GM19023 (cell line): Measurements from ENCODE around the gene GLT8D2.

Experiments
- ATAC-seq: cut with Tn5 transposase; IDR thresholded peaks from one replicate; pipeline ENCODE4 v1.9.1; 2021; ENCODE audit warnings: mild to moderate bottlenecking, moderate library complexity; ENCODE audit not compliant: unreplicated experiment

GLT8D2 gene

DNA sequence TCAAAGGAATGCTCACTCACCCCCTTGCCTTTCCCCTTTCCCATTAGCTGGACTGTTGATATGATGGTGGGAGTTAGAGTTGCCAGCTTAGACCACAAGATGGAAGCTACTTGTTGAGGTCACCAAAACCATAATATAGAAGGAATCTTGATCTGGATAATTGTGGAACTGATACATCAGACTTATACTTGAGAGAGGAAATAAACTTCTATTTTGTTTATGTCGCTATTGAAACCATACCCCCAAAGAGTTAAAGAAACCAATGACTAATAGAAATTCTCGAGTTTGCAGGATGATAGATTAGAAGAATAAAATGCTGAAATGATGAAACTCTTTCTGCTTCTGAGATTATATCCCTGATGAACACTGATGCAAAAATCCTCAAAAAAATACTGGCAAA lies 46.4 kb downstream of the GLT8D2 start:
- ATAC-seq: no peak

DNA sequence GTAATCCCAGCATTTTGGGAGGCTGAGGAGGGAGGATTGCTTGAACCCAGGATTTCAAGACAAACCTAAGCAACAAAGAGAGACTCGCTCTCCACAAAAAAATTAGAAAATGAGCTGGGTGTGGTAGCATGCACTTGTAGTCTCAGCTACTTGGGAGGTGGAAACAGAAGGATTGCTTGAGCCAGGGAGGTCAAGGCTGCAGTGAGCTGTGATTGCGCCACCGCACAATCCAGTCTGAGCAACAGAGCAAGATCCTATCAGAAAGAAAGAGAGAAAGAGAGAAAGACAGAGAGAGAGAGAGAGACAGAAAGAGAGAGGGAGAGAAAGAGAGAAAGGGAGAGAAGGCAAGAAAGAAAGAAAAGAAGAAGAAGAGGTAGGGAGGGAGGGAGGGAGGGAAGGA lies 47.3 kb downstream of the GLT8D2 start:
- ATAC-seq: no peak

DNA sequence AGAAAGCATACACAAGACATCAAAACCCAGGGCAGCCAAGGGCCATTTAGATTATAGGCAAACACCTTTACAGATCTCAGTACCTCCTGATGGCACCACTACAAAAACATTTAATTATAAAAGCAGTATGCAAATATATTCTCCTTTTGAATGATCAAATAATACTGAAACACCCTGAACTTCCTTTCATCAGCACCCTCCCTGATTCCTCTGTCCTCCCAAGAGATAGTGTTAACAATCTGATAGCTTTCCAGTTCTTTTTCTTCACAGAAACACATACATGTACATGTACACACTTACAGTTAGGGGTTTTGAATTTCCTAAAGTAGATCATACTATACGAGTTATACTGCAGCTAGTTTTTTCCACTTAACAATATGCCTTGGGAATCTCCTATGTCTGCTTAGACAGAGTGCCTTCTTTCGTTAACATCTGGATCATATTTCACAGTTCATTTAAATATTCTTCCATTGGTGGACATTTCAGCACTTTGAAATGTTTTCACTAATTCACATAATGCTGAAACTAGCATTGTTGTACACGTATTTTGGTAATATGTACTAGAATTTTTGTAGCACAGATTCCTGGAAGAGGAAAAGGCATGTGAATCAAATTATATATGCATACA lies 49.1 kb downstream of the GLT8D2 start:
- no peak for ATAC-seq

DNA sequence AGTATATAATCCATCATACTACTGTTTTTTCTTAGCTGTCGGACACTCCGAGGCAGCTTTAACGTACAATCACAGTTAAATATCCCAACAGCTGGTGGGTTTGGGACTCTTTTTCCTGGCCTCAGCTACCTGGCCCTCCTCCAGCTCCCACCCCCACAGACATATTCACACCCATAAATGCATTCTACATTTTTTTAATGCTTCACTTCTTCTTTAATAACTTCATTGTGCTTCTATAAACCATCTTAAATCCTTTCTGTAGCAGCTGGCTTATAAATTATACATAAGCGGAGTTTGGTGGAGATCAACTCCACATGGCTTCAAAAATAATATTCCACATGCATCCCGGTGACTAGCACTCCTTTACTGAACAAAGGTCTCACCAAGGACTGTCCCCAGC lies 51.0 kb downstream of the GLT8D2 start:
- ATAC-seq: no peak

DNA sequence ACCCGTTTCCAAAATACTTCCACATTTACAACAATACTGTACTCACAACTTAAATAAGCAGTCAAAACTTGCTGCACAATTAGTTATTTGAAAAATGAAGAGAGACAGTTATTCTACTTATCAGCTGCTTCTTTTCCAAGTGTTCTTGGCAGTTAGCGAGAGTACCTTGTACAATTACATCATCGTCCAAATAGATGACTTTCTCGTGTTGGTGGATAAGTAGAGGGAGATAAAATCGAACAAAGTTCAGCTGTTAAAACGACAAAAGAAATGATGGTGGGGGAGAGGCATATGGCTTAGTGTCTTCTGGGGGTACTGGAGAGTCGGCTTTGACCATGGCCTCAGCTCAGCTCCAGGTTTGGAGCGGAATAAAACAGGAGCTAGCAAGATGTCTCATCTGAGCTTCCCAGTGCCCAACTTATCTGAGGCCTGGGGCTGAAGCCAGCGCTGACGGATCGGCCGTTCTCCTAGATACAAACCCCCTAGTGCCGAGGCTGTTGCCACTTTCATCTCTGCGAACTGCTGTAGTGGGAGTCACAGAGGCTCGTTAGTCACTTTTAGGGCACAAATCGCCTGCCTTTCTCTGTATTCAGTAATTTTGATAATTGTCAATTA lies 52.6 kb downstream of the GLT8D2 start:
- ATAC-seq: no peak

DNA sequence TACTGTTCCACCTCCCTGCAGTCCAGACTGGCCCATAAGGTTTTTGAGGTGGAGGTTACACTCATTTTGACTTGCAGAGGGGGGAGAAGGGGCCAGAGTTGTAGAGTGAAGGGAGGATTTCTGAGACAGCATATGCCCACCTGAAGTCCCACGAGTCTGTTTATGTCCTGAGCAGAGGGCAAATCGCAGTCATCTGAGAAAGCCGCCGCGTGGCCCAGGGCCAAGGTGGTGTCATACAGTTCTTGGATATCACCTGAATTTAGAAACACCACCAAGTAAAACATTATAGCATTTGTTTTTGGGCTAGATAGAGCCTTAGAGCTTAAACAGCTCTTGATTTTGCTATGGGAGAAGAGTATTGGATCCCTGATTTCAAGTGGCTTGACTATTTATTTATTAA lies 53.4 kb downstream of the GLT8D2 start:
- no peak for ATAC-seq

DNA sequence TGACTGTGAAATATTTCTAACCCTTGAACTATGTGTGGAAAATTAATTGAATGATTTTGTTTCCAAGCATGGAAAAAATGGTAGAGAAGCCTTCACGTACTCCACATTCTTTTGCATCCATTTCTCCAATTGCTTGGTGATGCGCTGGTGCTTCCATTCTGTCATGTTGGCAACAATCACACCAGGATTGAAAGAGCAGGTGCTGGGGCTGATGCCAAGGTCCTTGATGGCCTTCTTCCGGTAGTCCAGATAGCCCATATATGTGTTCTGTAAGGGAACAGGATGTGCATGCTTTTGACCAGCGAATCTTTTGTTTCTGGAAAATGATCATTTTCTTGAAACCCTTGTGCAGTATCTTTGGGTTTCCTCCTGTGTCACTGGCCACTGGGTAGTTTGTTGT lies 55.8 kb downstream of the GLT8D2 start:
- ATAC-seq: no peak

DNA sequence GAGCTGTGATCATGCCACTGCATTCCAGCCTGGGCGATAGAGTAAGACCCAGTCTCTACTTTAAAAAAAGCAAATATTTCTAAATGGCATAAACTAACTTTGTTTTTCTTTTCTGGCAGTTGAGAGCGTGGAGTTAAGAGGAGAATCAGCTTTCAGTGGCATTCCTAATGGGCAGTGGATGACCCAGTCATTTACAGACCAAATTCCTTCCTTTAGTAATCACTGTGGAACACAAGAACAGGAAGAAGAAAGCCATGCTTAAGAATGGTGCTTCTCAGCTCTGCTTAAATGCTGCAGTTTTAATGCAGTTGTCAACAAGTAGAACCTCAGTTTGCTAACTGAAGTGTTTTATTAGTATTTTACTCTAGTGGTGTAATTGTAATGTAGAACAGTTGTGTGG lies 63.2 kb downstream of the GLT8D2 start:
- no peak for ATAC-seq

DNA sequence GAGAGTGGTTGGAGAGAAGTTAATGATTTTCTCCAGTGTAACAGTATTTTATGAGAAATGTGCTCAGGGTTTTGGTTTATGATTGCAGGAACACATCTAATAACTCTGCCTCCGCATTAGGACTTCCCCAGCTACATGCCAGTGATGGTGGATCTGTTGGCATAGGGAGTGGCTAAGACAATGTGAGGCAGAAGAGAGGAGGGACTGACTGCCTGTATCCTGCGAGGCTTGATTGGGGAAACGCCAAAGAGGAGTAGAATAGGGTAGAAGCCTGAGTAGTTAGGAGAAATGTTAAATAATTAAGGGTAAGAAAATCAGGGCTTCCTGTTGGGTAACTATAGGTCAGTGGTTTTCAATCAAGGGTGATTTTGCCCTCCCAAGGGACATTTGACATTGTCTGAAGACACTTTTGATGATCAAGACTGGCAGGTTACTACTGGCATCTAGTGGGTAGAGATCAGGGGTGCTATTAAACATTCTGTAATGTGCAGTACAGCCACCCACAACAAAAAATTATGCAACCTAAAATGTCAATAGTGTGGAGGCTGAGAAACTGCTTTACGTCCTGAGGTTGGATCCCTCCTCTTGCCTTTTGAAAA lies 71.5 kb downstream of the GLT8D2 start:
- no peak for ATAC-seq

DNA sequence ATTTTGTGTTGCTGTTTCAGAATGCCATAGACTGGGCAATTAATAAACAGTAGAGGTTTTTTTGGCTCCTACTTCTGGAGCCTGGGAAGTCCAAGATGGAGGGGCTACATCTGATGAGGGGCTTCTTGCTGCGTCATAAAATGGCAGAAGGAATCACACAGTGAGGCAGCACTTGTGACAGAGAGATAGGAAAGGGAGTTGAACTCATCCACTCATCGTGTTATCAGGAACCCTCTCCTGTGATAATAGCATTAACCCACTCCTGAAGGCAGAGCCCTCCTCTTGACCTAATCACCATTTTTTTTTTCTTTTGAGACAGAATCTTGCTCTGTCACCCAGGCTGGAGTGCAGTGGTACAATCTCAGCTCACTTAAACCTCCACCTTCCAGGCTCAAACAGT lies 74.6 kb downstream of the GLT8D2 start:
- no peak for ATAC-seq

DNA sequence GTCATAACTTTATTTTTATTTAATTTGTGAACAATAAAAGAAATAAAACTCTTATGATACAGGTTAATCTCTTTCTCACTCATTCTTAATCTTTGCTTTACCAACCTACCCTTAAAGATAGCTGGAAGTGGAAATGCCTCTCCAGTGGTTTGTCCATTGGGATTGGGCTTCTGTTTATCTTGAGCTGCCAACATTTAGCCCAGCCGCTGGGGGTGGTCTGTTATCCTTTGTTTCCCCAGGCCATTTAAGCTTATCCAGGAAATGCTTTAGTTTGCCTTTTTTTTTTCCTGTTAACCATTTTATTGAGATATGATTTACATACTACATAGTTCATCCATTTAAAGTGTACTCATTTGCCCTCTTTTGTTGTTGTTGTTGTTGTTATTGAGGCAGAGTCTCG lies 76.1 kb downstream of the GLT8D2 start:
- ATAC-seq: no peak

DNA sequence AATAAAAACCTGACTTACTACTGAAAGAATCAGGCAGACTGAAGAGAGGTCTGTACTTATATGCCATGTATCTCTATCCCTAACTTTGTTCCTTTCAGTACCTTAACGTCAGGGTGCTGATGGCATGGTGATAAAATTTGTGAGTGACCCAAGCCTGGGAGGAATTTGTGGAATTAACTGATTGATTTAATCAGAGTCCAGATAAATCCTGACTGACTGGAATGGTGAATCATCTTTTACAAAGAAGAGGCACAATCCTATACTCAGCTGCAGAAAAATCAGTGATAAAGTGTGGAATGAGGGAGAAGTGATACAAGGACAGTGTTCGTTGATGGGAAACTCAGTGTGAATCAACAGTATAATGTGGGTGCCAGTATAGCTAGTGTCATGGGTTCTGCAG lies 80.6 kb downstream of the GLT8D2 start:
- no peak for ATAC-seq

DNA sequence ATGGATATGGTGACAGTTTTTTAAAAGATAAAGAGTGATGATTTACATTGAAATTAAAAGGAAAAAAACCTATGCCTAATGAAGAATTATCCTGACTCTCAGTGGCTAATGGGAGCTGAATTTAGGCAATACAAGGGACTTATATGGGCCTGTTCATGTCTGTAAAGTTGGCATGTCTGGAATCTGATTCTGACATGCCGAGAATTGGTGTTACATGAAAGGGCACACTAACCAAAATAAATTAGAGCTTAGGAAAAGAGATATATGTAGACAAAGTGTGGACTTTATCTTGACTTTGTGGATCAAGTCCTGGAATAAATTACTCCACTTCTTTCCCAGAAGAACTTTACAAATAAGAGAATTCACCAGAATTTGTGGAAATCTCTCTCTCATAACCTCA lies 83.3 kb downstream of the GLT8D2 start:
- no peak for ATAC-seq

DNA sequence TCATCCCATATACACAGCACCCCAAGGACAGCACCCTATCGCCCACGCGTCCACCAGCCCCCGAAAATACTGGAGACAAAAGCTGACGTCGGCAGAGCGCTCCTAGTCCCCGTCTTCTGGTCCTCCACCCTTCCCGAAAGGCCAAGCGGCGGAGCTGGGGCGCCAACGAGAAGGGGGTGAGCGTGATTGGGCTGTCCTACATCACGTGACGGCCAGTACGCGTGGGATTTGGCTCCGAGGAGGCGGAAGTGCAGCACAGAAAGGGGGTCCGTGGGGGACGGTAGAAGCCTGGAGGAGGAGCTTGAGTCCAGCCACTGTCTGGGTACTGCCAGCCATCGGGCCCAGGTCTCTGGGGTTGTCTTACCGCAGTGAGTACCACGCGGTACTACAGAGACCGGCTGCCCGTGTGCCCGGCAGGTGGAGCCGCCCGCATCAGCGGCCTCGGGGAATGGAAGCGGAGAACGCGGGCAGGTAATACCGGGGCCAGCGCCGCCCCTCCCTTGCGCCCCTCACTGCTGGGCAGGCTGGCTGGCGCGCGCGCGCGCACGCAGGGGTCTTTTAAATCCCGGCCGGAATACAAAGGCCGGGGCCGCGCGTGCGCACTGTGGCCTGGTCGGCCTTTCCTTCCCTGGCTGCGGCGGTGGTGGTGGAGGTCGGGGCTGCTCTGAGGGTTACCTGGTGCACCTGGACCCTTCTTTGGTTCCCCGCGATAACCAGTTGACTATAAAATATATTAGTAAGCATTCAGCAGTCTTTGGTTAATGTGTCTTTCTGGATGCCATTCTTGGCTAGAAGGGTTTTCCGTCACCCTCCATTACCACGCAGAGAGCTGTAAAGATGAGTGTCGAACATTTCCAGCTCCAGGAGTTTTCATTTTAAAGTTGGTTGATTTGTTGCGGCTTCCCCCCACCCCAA lies 84.1 kb downstream of the GLT8D2 start, which contains the start of gene TDG:
Gene TDG, plus strand, starts transcription at position 283 of the 915 bp plus-strand sequence. Its CDS starts 166 bp downstream, at position 449.
- ATAC-seq: peak; percentile 89

DNA sequence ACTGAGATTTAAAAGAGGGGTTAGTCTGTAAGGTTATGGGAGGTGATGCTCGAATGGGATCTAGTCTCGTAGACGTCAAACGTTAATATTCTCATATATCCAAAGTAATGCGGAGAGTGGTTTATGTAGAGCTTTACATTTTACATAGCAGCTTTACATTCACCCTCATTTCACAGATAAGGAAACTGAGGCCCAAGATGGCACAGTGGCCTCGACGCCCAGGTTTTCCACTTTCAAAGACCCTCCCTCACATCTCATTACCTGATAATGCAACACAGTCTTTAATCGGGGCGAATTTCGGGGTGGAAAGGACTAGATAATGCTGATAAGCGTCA lies 84.8 kb downstream of the GLT8D2 start:
- ATAC-seq: no peak

DNA sequence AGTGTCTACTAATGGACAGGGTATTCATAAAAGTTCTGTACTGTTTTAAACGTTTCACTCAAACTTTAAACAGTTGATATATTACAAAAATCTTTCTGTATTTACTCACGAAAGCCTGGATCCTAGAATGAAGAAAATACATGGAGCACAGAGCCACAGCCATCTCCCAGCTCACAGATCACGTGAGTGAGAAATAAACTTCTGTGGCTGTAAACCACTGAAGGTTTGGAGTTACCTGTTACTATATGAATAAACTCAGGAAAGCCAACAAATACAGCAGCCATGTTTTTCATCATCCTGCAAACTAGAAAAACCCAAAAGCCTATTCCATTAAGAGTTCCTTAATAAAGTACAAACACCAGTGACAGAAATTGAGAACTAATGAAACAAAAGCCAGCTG lies 85.2 kb downstream of the GLT8D2 start:
- ATAC-seq: no peak

DNA sequence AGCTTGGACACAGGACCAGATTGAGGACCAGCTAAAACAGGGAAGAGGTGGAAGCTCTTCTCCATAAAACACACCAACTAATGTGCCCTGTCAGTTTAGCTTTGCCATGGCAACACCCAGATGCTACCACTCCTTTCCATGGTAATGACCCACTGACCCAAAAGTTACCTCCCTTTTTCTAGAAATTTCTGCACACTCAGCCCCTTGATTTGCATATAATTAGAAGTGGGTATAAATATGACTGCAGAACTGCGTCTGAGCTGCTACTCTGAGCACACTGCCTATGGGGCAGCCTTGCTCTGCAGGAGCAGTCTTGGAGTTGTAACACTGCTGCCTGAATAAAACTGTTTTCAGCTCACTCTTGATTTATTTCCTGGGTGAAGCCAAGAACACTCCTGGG lies 87.5 kb downstream of the GLT8D2 start:
- no peak for ATAC-seq

DNA sequence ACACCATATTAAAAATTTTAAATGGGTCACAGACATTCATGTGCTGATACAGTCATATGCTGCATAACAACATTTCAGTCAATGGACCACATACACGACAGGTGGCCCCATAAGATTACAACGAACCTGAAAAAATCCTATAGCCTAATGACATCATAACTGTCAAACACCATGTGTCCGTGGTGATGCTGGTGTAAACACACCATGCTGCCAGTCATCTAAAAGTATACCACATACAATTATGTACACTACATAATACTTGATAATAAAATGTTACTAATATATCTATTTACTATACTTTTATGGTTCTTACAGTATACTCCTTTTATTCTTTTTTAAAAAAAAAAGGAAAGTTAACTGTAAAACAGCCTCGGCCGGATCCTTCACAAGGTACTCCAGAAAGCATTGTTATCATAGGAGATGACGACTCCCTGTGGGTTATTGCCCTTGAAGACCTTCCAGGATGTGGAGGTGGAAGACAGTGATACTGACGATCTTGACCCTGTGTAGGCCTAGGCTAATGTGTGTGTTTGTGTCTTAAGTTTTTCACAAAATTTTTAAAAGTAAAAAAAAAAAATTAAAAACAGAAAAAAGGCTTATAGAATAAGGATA lies 89.3 kb downstream of the GLT8D2 start:
- ATAC-seq: no peak

DNA sequence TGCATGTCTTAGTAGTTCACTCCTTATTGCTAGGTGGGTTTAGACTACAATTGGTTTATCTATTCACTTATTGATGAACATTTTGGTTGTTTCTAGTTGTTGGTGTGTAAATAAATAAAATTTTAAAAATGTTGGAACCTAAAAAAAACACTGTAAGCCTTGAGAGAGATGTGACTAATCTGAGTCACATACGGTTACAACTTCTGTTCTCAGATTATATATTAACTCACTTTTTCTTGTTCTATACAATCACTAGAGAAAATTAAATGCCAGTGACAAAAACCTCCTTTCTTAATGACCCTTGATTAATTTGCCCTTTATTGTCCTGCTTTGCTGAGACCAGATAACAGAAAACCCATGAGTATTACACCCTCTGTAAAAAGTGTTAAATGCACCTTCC lies 91.4 kb downstream of the GLT8D2 start:
- ATAC-seq: no peak

DNA sequence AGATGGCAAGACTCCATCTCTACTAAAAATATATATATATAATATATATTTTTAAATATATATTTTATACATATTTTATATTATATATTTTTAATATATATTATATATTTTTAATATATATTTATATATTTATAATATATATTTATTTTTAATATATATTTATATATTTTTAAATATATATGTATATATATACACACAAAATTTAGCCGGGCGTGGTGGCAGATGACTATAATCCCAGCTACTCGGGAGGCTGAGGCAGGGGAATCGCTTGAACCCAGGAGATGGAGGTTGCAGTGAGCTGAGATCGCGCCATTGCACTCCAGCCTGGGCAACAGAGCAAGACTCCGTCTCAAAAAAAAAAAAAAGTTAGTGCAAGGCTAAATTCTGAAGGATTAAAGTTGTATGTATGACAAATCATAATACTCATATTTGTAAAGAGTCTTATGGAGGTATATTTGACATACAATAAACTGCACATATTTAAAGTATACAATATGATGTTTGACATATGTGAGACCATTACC lies 92.1 kb downstream of the GLT8D2 start:
- ATAC-seq: no peak

DNA sequence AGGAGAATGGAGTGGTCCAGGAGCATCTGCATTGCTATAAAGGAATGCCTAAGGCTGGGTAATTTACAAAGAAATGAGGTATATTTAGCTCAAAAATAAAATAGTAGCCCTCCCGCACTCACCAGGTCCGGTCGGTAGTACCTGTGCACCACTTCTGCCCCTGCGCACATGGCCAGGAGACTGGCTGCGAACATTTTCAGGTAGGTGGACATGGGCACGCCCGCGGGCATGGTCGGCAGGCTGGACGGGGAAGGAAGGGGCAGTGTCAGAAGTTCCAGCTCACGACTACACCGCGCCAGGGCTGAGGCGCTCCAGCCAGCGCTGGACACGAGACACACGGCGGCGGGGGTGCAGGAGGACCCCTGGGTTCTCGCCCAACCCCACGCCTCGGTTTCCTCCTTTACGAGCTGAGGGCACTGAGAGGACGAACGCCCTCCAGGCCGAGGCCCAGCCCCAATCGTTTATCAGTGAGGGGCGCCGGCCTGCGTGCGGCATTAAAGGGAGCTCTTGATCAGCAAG lies 93.4 kb downstream of the GLT8D2 start:
- ATAC-seq: peak; percentile 42
